WI38 (cell line): ENCODE measurements around the gene C5orf46.

Experiments
- H3K4me3 ChIP-seq: 2 replicates; pipeline ENCODE4 v1.5.1; 2011; ENCODE audit warnings: low read depth, mild to moderate bottlenecking, control low read depth, low read length
- TF ChIP-seq, protein P1 (sequence below): IDR thresholded peaks from 2 replicates; pipeline ENCODE4 v1.5.1; 2012; ENCODE audit warnings: low read depth, mild to moderate bottlenecking, control low read depth, low read length

Gene C5orf46

DNA sequence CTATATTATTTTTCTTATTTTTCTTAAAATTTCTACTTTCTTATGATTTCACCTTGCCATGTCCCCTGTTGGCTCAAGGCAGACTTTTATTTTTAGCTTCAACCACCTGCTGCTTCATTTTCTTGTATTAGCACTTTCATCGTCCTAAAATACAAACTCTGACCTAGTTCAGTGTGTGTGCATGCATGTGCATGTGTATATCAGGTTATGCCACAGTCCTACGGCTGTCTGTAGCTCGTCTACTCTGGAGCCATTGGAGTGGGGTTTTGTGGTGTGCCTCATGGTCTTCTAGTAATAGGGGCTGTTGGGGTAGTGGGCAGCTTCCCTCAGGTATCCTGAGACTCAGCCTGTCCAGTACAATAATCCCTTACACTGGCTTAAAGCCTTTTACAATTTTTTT is 61.5 kb downstream of the C5orf46 start:
- H3K4me3 ChIP-seq = no peak overlapping the region
- TF ChIP-seq, protein P1, sequence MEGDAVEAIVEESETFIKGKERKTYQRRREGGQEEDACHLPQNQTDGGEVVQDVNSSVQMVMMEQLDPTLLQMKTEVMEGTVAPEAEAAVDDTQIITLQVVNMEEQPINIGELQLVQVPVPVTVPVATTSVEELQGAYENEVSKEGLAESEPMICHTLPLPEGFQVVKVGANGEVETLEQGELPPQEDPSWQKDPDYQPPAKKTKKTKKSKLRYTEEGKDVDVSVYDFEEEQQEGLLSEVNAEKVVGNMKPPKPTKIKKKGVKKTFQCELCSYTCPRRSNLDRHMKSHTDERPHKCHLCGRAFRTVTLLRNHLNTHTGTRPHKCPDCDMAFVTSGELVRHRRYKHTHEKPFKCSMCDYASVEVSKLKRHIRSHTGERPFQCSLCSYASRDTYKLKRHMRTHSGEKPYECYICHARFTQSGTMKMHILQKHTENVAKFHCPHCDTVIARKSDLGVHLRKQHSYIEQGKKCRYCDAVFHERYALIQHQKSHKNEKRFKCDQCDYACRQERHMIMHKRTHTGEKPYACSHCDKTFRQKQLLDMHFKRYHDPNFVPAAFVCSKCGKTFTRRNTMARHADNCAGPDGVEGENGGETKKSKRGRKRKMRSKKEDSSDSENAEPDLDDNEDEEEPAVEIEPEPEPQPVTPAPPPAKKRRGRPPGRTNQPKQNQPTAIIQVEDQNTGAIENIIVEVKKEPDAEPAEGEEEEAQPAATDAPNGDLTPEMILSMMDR = no peak

DNA sequence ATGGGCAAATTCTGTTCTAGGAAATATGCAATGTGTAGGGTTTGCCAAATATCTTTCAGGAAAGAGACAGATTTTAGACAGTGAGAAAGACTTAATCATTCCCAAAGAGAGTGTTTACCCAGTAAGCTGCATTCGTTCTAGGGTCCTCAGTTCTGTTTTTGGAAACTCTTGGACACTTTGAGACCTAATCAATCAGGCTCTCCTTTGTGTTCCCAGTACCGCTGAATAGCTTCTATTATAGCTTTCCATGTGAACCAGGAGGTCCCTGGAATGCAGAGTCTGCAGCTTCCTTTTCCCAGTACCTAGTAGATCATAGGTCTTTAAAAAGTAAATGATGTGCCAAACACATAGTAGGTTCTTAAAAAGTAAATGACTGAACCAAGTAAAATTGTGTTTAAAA is 63.5 kb downstream of the C5orf46 start:
- TF ChIP-seq, protein P1 = no peak
- no peak overlapping the region for H3K4me3 ChIP-seq
